ENCODE results near the gene ATP6V1F.

GRCh38 chr7:128887169-128888038 lies 24.7 kb downstream of the ATP6V1F start:
- no peak for TF ChIP-seq CTCF (conservative IDR thresholded peaks at IDR 0.05)
- no peak for TF ChIP-seq EZH2 (IDR thresholded peaks at IDR 0.05; ENCODE audit: low read depth)

All from PC-9 (cell line).